ENCODE data around the gene RAB27A. TPM values are rescaled to one million over a fixed set of nuclear protein-coding genes. Genes with fewer than 3 reads are reported as not detected.

The RAB27A gene
- polyA plus RNA-seq, 1 of the 3 experiments (the other 2 are of a cell fraction): 9.6 TPM

DNA sequence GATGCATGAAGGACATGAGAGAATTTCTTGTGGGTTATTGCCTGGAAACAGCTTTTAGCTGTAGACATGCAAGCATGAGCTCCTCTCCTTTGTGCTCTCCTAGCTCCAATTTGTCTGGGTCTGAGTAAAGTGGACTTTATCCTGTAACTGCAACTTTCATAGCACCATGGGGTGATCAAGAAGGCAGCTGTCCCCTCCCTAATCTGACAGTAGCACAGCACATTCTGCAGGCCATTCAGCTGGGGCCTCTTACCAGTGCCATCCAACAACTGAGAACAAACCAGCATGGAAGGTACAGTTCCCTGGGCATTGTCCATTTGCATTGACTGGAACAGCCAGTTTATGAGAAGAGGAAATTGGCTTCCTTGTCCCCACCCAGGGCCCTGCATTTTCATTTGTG is 7.7 kb upstream of the RAB27A start:
- DNase-seq: no peak
- TF ChIP-seq, protein P1, sequence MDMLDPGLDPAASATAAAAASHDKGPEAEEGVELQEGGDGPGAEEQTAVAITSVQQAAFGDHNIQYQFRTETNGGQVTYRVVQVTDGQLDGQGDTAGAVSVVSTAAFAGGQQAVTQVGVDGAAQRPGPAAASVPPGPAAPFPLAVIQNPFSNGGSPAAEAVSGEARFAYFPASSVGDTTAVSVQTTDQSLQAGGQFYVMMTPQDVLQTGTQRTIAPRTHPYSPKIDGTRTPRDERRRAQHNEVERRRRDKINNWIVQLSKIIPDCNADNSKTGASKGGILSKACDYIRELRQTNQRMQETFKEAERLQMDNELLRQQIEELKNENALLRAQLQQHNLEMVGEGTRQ (IDR thresholded peaks at IDR 0.05; ENCODE audit: borderline replicate concordance, low read depth, low read length): no peak
- no peak for TF ChIP-seq GABPA (IDR thresholded peaks at IDR 0.05; ENCODE audit: low read depth)
- no peak for TF ChIP-seq SIN3A (IDR thresholded peaks at IDR 0.05; ENCODE audit: borderline replicate concordance, low read depth, low read length)
- TF ChIP-seq, protein P2, sequence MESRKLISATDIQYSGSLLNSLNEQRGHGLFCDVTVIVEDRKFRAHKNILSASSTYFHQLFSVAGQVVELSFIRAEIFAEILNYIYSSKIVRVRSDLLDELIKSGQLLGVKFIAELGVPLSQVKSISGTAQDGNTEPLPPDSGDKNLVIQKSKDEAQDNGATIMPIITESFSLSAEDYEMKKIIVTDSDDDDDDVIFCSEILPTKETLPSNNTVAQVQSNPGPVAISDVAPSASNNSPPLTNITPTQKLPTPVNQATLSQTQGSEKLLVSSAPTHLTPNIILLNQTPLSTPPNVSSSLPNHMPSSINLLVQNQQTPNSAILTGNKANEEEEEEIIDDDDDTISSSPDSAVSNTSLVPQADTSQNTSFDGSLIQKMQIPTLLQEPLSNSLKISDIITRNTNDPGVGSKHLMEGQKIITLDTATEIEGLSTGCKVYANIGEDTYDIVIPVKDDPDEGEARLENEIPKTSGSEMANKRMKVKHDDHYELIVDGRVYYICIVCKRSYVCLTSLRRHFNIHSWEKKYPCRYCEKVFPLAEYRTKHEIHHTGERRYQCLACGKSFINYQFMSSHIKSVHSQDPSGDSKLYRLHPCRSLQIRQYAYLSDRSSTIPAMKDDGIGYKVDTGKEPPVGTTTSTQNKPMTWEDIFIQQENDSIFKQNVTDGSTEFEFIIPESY (IDR thresholded peaks at IDR 0.05; ENCODE audit: borderline replicate concordance, low read depth): no peak
- TF ChIP-seq TEAD4 (IDR thresholded peaks at IDR 0.05; ENCODE audit: borderline replicate concordance, insufficient read depth): no peak
- no peak for TF ChIP-seq EZH2phosphoT487 (IDR thresholded peaks at IDR 0.05; ENCODE audit: borderline replicate concordance, low read depth)
- no peak for TF ChIP-seq NRF1 (IDR thresholded peaks at IDR 0.05; ENCODE audit: low read depth, low read length)
- ChIA-PET CTCF (no interaction called here), POLR2A (no interaction called here)
- no peaks in the 10 kb centered on the region for H3K9me2 ChIP-seq
- H4K20me1 ChIP-seq (ENCODE audit: insufficient read depth): no peaks in the 10 kb centered on the region
- H3K27me3 ChIP-seq (ENCODE audit: insufficient read depth): no peaks in the 10 kb centered on the region
- no peak overlapping the region for H3K27ac ChIP-seq (ENCODE audit: low read depth in 2 of 2, low read length in 1 of 2)
- H3K9me3 ChIP-seq: no peaks in the 10 kb centered on the region
- H3K79me2 ChIP-seq (ENCODE audit: insufficient read depth): no peaks in the 10 kb centered on the region
- no peak overlapping the region for H2AFZ ChIP-seq (ENCODE audit: low read depth)
- no peaks in the 10 kb centered on the region; a peak in 1 of 4 replicates for H3K4me1 ChIP-seq (ENCODE audit: control insufficient read depth in 1 of 2, insufficient read depth in 2 of 2, low read depth in 1 of 2, low read length in 1 of 2)
- no peaks in the 10 kb centered on the region for H3F3A ChIP-seq (replicated peaks; ENCODE audit: insufficient read depth)
- H3K4me2 ChIP-seq: no peak overlapping the region
- no peak overlapping the region for H3K4me3 ChIP-seq (ENCODE audit: low read depth in 2 of 2, low read length in 1 of 2)
- no peak overlapping the region for H3K9ac ChIP-seq
- no peaks in the 10 kb centered on the region for H3K36me3 ChIP-seq (replicated peaks in 1 of 2; ENCODE audit: control insufficient read depth in 1 of 2, insufficient read depth in 2 of 2, low read length in 1 of 2)

DNA sequence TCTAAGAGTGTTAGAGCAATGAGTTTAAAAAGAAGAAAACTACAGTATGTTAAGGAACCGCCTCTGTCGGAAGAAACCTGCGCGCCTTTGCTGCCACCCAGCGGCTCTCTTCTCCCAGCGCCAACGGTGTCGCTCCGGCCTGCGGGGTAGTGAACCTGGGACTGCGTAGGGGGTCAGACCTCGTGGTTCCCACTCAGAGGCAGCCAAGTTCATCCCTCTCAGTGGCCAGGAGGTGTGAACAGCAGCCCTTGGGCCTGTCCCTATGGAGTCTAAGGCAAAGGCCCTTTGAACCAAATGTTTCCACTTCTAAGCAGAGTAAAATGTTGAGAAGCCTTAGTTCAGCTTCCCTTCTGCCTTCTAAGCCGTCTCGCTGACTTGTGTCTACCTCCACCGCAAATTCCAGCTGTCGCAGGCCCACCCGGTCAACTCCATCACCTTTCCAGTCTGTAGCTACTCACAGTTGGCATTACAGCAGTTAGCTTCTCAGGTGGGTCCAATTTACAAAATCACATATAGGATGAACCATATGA is 980 bp upstream of the RAB27A start:
- Histone ChIP-seq H3F3A (replicated peaks; ENCODE audit: insufficient read depth) (peaks cover 4% of the 10 kb centered on the region), H3K27ac (ENCODE audit: low read depth in 2 of 2, low read length in 1 of 2) (peak overlapping the region; percentile 71 to 88), H3K4me3 (ENCODE audit: low read depth in 2 of 2, low read length in 1 of 2) (peak overlapping the region; percentile 74 to 87), H3K36me3 (replicated peaks in 1 of 2; ENCODE audit: control insufficient read depth in 1 of 2, insufficient read depth in 2 of 2, low read length in 1 of 2) (no peaks in the 10 kb centered on the region), H2AFZ (ENCODE audit: low read depth) (peak overlapping the region; percentile 98), H3K9me2 (no peaks in the 10 kb centered on the region), H3K9me3 (no peaks in the 10 kb centered on the region), H3K4me1 (ENCODE audit: control insufficient read depth in 1 of 2, insufficient read depth in 2 of 2, low read depth in 1 of 2, low read length in 1 of 2) (peaks cover 0 to 8% of the 10 kb centered on the region in 2 experiments; a peak in 1 of 4 replicates), H4K20me1 (ENCODE audit: insufficient read depth) (no peaks in the 10 kb centered on the region), H3K4me2 (peak overlapping the region; percentile 100), H3K9ac (peak overlapping the region; percentile 91; the same call in 1 of the 2 replicates), H3K79me2 (ENCODE audit: insufficient read depth) (peaks cover 8% of the 10 kb centered on the region; the same call in 1 of the 2 replicates), H3K27me3 (ENCODE audit: insufficient read depth) (no peaks in the 10 kb centered on the region)
- WGBS (ENCODE audit: low lambda C conversion rate): 30% methylated on average over 16 of the region's 17 CpGs
- ChIA-PET CTCF (interaction anchor here (0.6 to 4.5 kb wide), 25 partner anchors 9 to 1320 kb away, joined by 3 to 43 read pairs (median 3); partner anchors contain the start of gene RSL24D1), POLR2A (no interaction called here)
- DNase-seq: peak; percentile 91
- TF ChIP-seq RCOR1 (IDR thresholded peaks at IDR 0.05; ENCODE audit: low read length) (0 out of 2 replicates have a peak, but pooled peaks have one; percentile 33), FOXJ3 (CRISPR knock-in tag; IDR thresholded peaks at IDR 0.05) (no peak), SMC3 (IDR thresholded peaks at IDR 0.05; ENCODE audit: low read depth, low read length) (peak; percentile 92), RFX5 (IDR thresholded peaks at IDR 0.05; ENCODE audit: low read length) (no peak), JUND (IDR thresholded peaks at IDR 0.05) (no peak), FOXM1 (IDR thresholded peaks at IDR 0.05; ENCODE audit: low read depth) (no peak), RAD21 (IDR thresholded peaks at IDR 0.05; ENCODE audit: low read length) (peak; percentile 94), TCF12 (IDR thresholded peaks at IDR 0.05) (no peak), GATA2 (CRISPR knock-in tag; IDR thresholded peaks at IDR 0.05) (no peak), EZH2phosphoT487 (IDR thresholded peaks at IDR 0.05; ENCODE audit: borderline replicate concordance, low read depth) (no peak), MEF2A (IDR thresholded peaks at IDR 0.05; ENCODE audit: borderline replicate concordance, low read depth) (no peak), NRF1 (IDR thresholded peaks at IDR 0.05; ENCODE audit: low read depth, low read length) (peak; percentile 40; the same call in 1 of the 2 replicates), RXRA (IDR thresholded peaks at IDR 0.05; ENCODE audit: borderline replicate concordance, low read depth) (no peak), MXI1 (IDR thresholded peaks at IDR 0.05; ENCODE audit: low read depth, low read length) (peak; percentile 30; the same call in 1 of the 2 replicates), NFIC (IDR thresholded peaks at IDR 0.05; ENCODE audit: borderline replicate concordance) (no peak)
- TF ChIP-seq, protein P2 (IDR thresholded peaks at IDR 0.05; ENCODE audit: borderline replicate concordance, low read depth): no peak
- TF ChIP-seq, protein P3, sequence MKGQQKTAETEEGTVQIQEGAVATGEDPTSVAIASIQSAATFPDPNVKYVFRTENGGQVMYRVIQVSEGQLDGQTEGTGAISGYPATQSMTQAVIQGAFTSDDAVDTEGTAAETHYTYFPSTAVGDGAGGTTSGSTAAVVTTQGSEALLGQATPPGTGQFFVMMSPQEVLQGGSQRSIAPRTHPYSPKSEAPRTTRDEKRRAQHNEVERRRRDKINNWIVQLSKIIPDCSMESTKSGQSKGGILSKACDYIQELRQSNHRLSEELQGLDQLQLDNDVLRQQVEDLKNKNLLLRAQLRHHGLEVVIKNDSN (IDR thresholded peaks at IDR 0.05; ENCODE audit: borderline replicate concordance, low read depth): no peak; the same call in 1 of the 2 replicates
- TF ChIP-seq, protein P1 (IDR thresholded peaks at IDR 0.05; ENCODE audit: borderline replicate concordance, low read depth, low read length): no peak
